Upper lobe of left lung (tissue), 6 donors: Measurements from ENCODE around the gene SGSM2. TPM values are rescaled to one million over a fixed set of nuclear protein-coding genes. Genes with fewer than 3 reads are reported as not detected.

Experiments used
- ATAC-seq, 2 donors: fragments of 200-7000 bp; cut with Tn5 transposase; one replicate each; pipeline ENCODE4 v1.9.1; 2022; ENCODE audit warnings: mild to moderate bottlenecking in 2 of 2, moderate library complexity in 2 of 2; ENCODE audit not compliant: low FRiP score in 2 of 2
- DNase-seq, 2 donors: peaks; one replicate each; pipeline ENCODE4 v3.0.0-alpha.2; 2019 to 2020
- H3K27ac ChIP-seq, 4 donors: fragments of 200-600 bp; sonication (generic); one replicate each; pipeline ENCODE4 v1.5.1; 2016 to 2019
- H3K27me3 ChIP-seq, 4 donors: fragments of 200-600 bp; sonication (generic); one replicate each; pipeline ENCODE4 v1.5.1; 2017 to 2019
- H3K36me3 ChIP-seq, 4 donors: fragments of 200-600 bp; sonication (generic); one replicate each; pipeline ENCODE4 v1.5.1; 2016 to 2019
- H3K4me1 ChIP-seq, 4 donors: fragments of 200-600 bp; sonication (generic); one replicate each; pipeline ENCODE4 v1.5.1; 2018 to 2019
- H3K4me3 ChIP-seq, 4 donors: fragments of 200-600 bp; sonication (generic); one replicate each; pipeline ENCODE4 v1.5.1; 2017 to 2019; ENCODE audit warnings: mild to moderate bottlenecking in 2 of 4, moderate library complexity in 1 of 4
- H3K9me3 ChIP-seq, 4 donors: fragments of 200-600 bp; sonication (generic); one replicate each; pipeline ENCODE4 v1.5.1; 2018 to 2019
- EP300 ChIP-seq, 4 donors: sonication (generic); formaldehyde crosslinking; IDR thresholded peaks; one replicate each; pipeline ENCODE4 v1.5.1; 2017; ENCODE audit warnings: antibody characterized with exemption in 4 of 4, control low read depth in 2 of 4
- POLR2A ChIP-seq, 4 donors: fragments of 450-650 bp; IDR thresholded peaks; one replicate each; pipeline ENCODE4 v1.5.1; 2016 to 2017; ENCODE audit warnings: antibody characterized with exemption in 4 of 4, mild to moderate bottlenecking in 2 of 4
- POLR2AphosphoS5 ChIP-seq, 2 donors: sonication (generic); formaldehyde crosslinking; IDR thresholded peaks; one replicate each; pipeline ENCODE4 v1.5.1; 2017; ENCODE audit warnings: antibody characterized with exemption in 2 of 2
- WGBS, 2 donors: methylation state at CpG; one replicate each; pipeline ENCODE4 v1.1.5; 2017 to 2018; 5-methylcytosine and 5-hydroxymethylcytosine counted together
- total RNA-seq, 6 donors: library from RNA; depleted of rRNA in 4 of 6; stranded (reverse); fragments of >200 nt in 4 of 6; gene quantifications; one replicate each; pipeline versions ENCODE4 v1.1.0 to v1.2.1, GENCODE V29; 2016 to 2021
- TF ChIP-seq, protein P1 (sequence below), 6 experiments: fragments of 450-650 bp in 4 of 6; fragments of 200-600 bp in 2 of 6; sonication (generic) in 2 of 6; IDR thresholded peaks; one replicate each; pipeline ENCODE4 v1.5.1; 2016 to 2019; ENCODE audit warnings: antibody characterized with exemption in 6 of 6
- donor health status: DM: no; HTN: no; CAD: no; lungs with moderate emphysema.
- donor health status: DM: no; HTN: yes; CAD: no; lungs with severe emphysema.

Gene SGSM2
- total RNA-seq, 6 donors from 2014 or later: 53.1 to 313 (median 60.1) TPM

GRCh38 chr17:2412561-2413021, 75.3 kb downstream of the SGSM2 start:
- Histone ChIP-seq H3K9me3 (no peaks in the 10 kb centered on the region), H3K27me3 (no peaks in the 10 kb centered on the region), H3K27ac (peak overlapping the region in 2 of 4 donors; percentile 21 to 62), H3K36me3 (peaks cover 0 to 16% (median 0%) of the 10 kb centered on the region in 4 donors), H3K4me1 (peaks cover 3 to 11% (median 5%) of the 10 kb centered on the region in 4 donors), H3K4me3 (no peak overlapping the region)
- DNase-seq: no peak
- no peak for ATAC-seq
- WGBS, 2 donors: 50 to 87% methylated on average over 1 to 2 of the region's 2 CpGs
- TF ChIP-seq POLR2A (IDR thresholded peaks at IDR 0.05) (no peak), POLR2AphosphoS5 (IDR thresholded peaks at IDR 0.05) (no peak), EP300 (IDR thresholded peaks at IDR 0.05) (no peak)
- TF ChIP-seq, protein P1, sequence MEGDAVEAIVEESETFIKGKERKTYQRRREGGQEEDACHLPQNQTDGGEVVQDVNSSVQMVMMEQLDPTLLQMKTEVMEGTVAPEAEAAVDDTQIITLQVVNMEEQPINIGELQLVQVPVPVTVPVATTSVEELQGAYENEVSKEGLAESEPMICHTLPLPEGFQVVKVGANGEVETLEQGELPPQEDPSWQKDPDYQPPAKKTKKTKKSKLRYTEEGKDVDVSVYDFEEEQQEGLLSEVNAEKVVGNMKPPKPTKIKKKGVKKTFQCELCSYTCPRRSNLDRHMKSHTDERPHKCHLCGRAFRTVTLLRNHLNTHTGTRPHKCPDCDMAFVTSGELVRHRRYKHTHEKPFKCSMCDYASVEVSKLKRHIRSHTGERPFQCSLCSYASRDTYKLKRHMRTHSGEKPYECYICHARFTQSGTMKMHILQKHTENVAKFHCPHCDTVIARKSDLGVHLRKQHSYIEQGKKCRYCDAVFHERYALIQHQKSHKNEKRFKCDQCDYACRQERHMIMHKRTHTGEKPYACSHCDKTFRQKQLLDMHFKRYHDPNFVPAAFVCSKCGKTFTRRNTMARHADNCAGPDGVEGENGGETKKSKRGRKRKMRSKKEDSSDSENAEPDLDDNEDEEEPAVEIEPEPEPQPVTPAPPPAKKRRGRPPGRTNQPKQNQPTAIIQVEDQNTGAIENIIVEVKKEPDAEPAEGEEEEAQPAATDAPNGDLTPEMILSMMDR (IDR thresholded peaks at IDR 0.05): no peak

DNA sequence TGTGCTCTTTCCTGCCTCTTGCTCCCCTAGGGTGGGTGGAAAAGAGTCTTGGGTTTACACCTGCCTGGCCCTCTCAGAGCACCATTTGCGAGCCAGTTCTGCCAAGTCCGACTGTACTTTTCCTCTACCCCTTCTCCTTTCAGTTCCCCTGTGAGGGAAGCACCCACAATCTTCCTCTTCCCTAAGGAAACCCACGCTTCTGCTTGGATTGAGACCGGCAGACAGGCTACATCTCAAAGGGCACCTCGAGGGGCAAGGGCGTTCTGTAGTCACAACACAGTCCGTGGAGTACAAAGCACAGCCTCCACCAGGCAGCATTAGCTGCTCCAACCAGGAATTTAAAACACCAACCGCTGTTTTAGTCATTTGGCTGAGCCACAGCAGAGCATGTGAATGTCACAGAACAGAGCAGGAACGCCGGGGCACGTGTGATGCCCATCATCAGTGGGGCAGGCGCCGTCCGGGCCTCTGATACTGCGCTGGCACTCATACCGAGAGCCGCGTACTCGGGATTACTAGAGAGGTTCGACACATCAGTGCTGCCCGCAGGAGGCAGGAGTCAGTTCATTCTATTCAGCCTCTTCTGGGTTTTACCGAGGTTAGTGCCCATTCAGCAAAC, 77.3 kb downstream of the SGSM2 start:
- peaks cover 0 to 27% (median 3%) of the 10 kb centered on the region in 4 donors for H3K36me3 ChIP-seq
- no peak overlapping the region for H3K27ac ChIP-seq
- DNase-seq (peak in 1 of 2 donors; percentile 63), ATAC-seq (no peak)
- TF ChIP-seq POLR2A (IDR thresholded peaks at IDR 0.05) (no peak), EP300 (IDR thresholded peaks at IDR 0.05) (no peak), POLR2AphosphoS5 (IDR thresholded peaks at IDR 0.05) (no peak)
- TF ChIP-seq, protein P1 (IDR thresholded peaks at IDR 0.05): no peak
- no peaks in the 10 kb centered on the region for H3K27me3 ChIP-seq
- H3K9me3 ChIP-seq: no peaks in the 10 kb centered on the region
- no peak overlapping the region for H3K4me3 ChIP-seq
- H3K4me1 ChIP-seq: peaks cover 4 to 11% (median 9%) of the 10 kb centered on the region in 4 donors
- WGBS, 2 donors: 95 to 96% methylated on average over 21 to 22 of the region's 22 CpGs

DNA sequence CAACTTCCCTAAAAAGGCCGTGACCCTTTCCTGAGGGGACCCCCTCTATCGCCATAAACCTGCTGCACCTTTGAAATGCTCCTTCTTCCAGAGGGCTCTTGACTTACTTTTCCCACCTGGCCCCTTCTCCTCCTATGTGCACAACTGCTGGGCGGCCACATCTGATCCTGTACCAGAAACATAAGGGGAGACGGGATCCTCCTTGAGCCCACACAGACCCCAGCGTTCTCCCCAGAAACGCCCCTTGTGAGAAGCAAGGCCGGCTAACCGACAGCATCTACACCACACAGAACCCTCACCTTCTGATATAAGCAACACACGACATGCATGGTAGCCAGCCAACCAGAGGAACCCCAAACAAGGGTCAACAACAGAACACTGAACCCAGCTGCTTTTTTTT, 77.8 kb downstream of the SGSM2 start:
- 85 to 86% methylated on average over 9 of the region's 9 CpGs for WGBS, 2 donors
- ATAC-seq: no peak
- H3K4me1 ChIP-seq: peaks cover 4 to 11% (median 10%) of the 10 kb centered on the region in 4 donors

DNA sequence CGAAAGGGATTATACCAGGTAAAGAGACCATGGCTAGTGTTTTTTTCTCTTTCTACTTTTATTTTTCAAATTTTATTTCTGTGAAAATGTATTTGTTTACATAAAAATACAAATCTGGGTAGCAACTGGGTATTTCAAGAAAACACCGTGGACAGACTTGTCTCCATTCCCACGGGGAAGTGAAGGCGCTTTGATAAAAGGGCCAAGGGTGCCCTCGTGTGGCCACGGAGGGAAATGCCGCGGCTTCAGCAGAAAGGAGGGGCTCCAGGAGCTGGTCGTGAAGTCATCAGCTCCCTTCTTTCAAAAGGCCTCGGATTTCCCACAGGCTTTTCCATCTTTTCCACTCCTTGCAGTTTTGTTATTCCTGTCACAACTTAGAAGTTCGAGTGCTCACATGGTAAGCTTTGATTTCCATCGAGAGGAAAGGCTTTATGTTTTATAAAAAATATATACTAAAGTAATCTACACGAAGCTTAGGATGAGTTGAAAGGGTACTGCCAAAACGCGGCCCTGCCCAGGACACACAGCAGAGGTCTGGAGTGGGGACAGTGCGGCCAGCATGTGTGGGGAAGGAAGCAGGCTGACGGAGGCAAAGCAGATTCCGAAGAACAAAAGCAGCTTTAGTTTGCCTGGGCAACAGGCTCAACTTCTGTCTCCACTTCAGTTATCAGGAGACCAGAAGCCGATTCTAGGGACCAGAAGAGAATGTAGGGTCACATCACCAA, 78.9 kb downstream of the SGSM2 start:
- no peaks in the 10 kb centered on the region for H3K27me3 ChIP-seq
- TF ChIP-seq, protein P1 (IDR thresholded peaks at IDR 0.05): peak; percentile 89 to 99 (median 94)
- TF ChIP-seq POLR2AphosphoS5 (IDR thresholded peaks at IDR 0.05) (peak in 1 of 2 donors; percentile 62), EP300 (IDR thresholded peaks at IDR 0.05) (no peak), POLR2A (IDR thresholded peaks at IDR 0.05) (no peak)
- 35% methylated on average over 19 of the region's 19 CpGs for WGBS, 2 donors
- no peaks in the 10 kb centered on the region for H3K9me3 ChIP-seq
- DNase-seq (peak; percentile 90 to 95), ATAC-seq (peak; percentile 83 to 94)
- peaks cover 0 to 43% (median 16%) of the 10 kb centered on the region in 4 donors for H3K36me3 ChIP-seq
- H3K4me1 ChIP-seq: peaks cover 4 to 11% (median 10%) of the 10 kb centered on the region in 4 donors
- H3K4me3 ChIP-seq: no peak overlapping the region
- no peak overlapping the region for H3K27ac ChIP-seq

More for the DNA sequence above, 77.8 kb downstream of the SGSM2 start:
- Histone ChIP-seq H3K27ac (no peak overlapping the region), H3K36me3 (peaks cover 0 to 33% (median 8%) of the 10 kb centered on the region in 4 donors), H3K4me3 (no peak overlapping the region), H3K27me3 (no peaks in the 10 kb centered on the region), H3K9me3 (no peaks in the 10 kb centered on the region)
- TF ChIP-seq, protein P1 (IDR thresholded peaks at IDR 0.05): no peak
- TF ChIP-seq POLR2A (IDR thresholded peaks at IDR 0.05): no peak
- no peak for TF ChIP-seq EP300 (IDR thresholded peaks at IDR 0.05)
- no peak for TF ChIP-seq POLR2AphosphoS5 (IDR thresholded peaks at IDR 0.05)
- no peak for DNase-seq
